HepG2 (cell line): ENCODE measurements around the gene PDE4D. TPM values are rescaled to one million over a fixed set of nuclear protein-coding genes. Genes with fewer than 3 reads are reported as not detected.

Source experiments
- ATAC-seq: fragments of 200-7000 bp; cut with Tn5 transposase; 3 replicates; pipeline ENCODE4 v1.9.1; 2020; ENCODE audit warnings: mild to moderate bottlenecking, moderate library complexity
- BruUV-seq: library from RNA; stranded (reverse); fragments of 400-500 nt; replicated peaks from 2 replicates; lab custom pipeline; 2021; lab: Mats Ljungman, UMichigan
- CTCF ChIA-PET: fragments of 300-600 bp; formaldehyde crosslinking; extraction: SDS; loops from one replicate; lab custom pipeline; 2021; ENCODE audit warnings: low total read pairs, inconsistent platforms, low intra/inter-chr PET ratio; lab: Yijun Ruan, JAX
- POLR2A ChIA-PET: fragments of 350-600 bp; sonication (Branson Sonifier 250); formaldehyde crosslinking; loops from one replicate; lab custom pipeline; 2020; ENCODE audit warnings: antibody characterized with exemption, inconsistent platforms; lab: Yijun Ruan, JAX
- DNase-seq: peaks from one replicate; pipeline ENCODE4 v3.0.0-alpha.2; 2015; ENCODE audit warnings: low spot score
- FAIRE-seq: peaks from 3 replicates; lab custom pipeline; 2011; peaks lifted over from hg19 to GRCh38; lab: Jason Lieb, UNC
- H2AFZ ChIP-seq: one replicate; pipeline ENCODE4 v1.6.1; 2011; ENCODE audit warnings: low read length, inconsistent platforms
- H3K27ac ChIP-seq: fragments of 300-600 bp; 3 replicates; pipeline ENCODE4 v1.8.0; 2011; ENCODE audit warnings: mixed run types, mild to moderate bottlenecking, mixed read lengths, low read length, inconsistent platforms; ENCODE audit not compliant: insufficient read depth; ENCODE audit errors: extremely low read length
- H3K27me3 ChIP-seq, 2 experiments: fragments of 200-600 bp in 1 of 2; 2 replicates in 1 of 2; 3 replicates in 1 of 2; pipeline versions ENCODE4 v1.6.0 to v1.8.0; 2011; ENCODE audit warnings: low read length in 2 of 2, mild to moderate bottlenecking in 2 of 2, moderate library complexity in 2 of 2, inconsistent platforms in 1 of 2; ENCODE audit not compliant: insufficient read depth in 2 of 2, control insufficient read depth in 1 of 2
- H3K36me3 ChIP-seq, 2 experiments: fragments of 200-600 bp in 1 of 2; replicated peaks in 1 of 2; 2 replicates in 1 of 2; 3 replicates in 1 of 2; pipeline versions ENCODE4 v1.5.1 to v1.8.0; 2011; ENCODE audit warnings: low read length in 2 of 2, inconsistent platforms in 1 of 2; ENCODE audit not compliant: insufficient read depth in 2 of 2, control insufficient read depth in 1 of 2
- H3K4me1 ChIP-seq: 2 replicates; pipeline ENCODE4 v1.5.1; 2012; ENCODE audit warnings: low read length, inconsistent platforms; ENCODE audit not compliant: insufficient read depth
- H3K4me2 ChIP-seq: 2 replicates; pipeline ENCODE4 v1.6.0; 2011; ENCODE audit warnings: low read depth, low read length, inconsistent platforms
- H3K4me3 ChIP-seq, 3 experiments: fragments of 200-600 bp in 1 of 3; sonication (generic), shearing (Covaris generic) in 1 of 3; replicated peaks in 1 of 3; 2 replicates each; pipeline ENCODE4 v1.5.1; 2011 to 2016; ENCODE audit warnings: low read length in 3 of 3, inconsistent platforms in 2 of 3, low read depth in 2 of 3, mild to moderate bottlenecking in 2 of 3, control low read depth in 1 of 3, mixed read lengths in 1 of 3; ENCODE audit not compliant: insufficient read depth in 1 of 3
- H3K79me2 ChIP-seq: one replicate; pipeline ENCODE4 v1.6.1; 2011; ENCODE audit warnings: low read length, inconsistent platforms; ENCODE audit not compliant: insufficient read depth
- H3K9ac ChIP-seq: 2 replicates; pipeline ENCODE4 v1.6.0; 2011; ENCODE audit warnings: mild to moderate bottlenecking, low read depth, low read length, inconsistent platforms; ENCODE audit not compliant: insufficient read depth
- H3K9me3 ChIP-seq: 2 replicates; pipeline ENCODE4 v1.5.1; 2012; ENCODE audit warnings: mild to moderate bottlenecking, low read length
- H4K20me1 ChIP-seq: 2 replicates; pipeline ENCODE4 v1.6.0; 2011; ENCODE audit warnings: inconsistent platforms, mild to moderate bottlenecking, low read length, moderate library complexity; ENCODE audit not compliant: insufficient read depth
- ATF4 ChIP-seq, 2 experiments: fragments of 450-650 bp in 1 of 2; sonication (generic) in 1 of 2; formaldehyde crosslinking; IDR thresholded peaks; 2 replicates each; pipeline versions ENCODE4 v1.5.0 to v1.8.0; 2020 to 2022; ENCODE audit warnings: mild to moderate bottlenecking in 1 of 2, missing genetic modification reagents in 1 of 2
- E2F5 ChIP-seq: sonication (generic); formaldehyde crosslinking; conservative IDR thresholded peaks from 2 replicates; pipeline ENCODE4 v1.4.0; 2020; ENCODE audit warnings: missing genetic modification reagents
- ETV6 ChIP-seq: sonication (generic); formaldehyde crosslinking; conservative IDR thresholded peaks from 2 replicates; pipeline ENCODE4 v1.4.0; 2020; ENCODE audit warnings: missing genetic modification reagents
- IKZF1 ChIP-seq: fragments of 450-650 bp; IDR thresholded peaks from 2 replicates; pipeline ENCODE4 v1.7.1; 2016
- IKZF5 ChIP-seq: IDR thresholded peaks from 2 replicates; pipeline ENCODE4 v1.6.1; 2018; ENCODE audit warnings: missing genetic modification reagents, mild to moderate bottlenecking, missing compliant biosample characterization
- KAT7 ChIP-seq: IDR thresholded peaks from 2 replicates; pipeline ENCODE4 v1.6.1; 2018; ENCODE audit warnings: borderline replicate concordance, missing compliant biosample characterization
- SIN3A ChIP-seq: IDR thresholded peaks from 2 replicates; pipeline ENCODE4 v1.6.1; 2011; ENCODE audit warnings: low read depth, mild to moderate bottlenecking, control low read depth, low read length, borderline replicate concordance
- ZBTB1 ChIP-seq: sonication (generic); formaldehyde crosslinking; IDR thresholded peaks from 2 replicates; pipeline ENCODE4 v1.4.0; 2020; ENCODE audit warnings: missing genetic modification reagents, borderline replicate concordance
- ZNF501 ChIP-seq: sonication (generic); formaldehyde crosslinking; IDR thresholded peaks from 2 replicates; pipeline ENCODE4 v1.5.1; 2020; ENCODE audit warnings: mild to moderate bottlenecking, moderate library complexity, missing genetic modification reagents
- ZNF713 ChIP-seq: sonication (generic); formaldehyde crosslinking; IDR thresholded peaks from 2 replicates; pipeline ENCODE4 v1.4.0; 2020; ENCODE audit warnings: mild to moderate bottlenecking, missing genetic modification reagents
- in situ Hi-C: cut with HindIII; loops from 2 replicates; pipeline ENCODE4 v1.10.0; 2017; ENCODE audit warnings: low pct_unique_long_range_greater_than_20kb; ENCODE audit not compliant: extremely low pct_ligation_motif_present
- intact Hi-C: fragments of 100-400 bp; cut with micrococcal nuclease; formaldehyde crosslinking; loops from one replicate; pipeline ENCODE4 v1.10.0; 2022; ENCODE audit not compliant: unreplicated experiment
- polyA plus RNA-seq, 8 experiments: library from polyadenylated mRNA; depleted of rRNA in 3 of 8; stranded (reverse) in 7 of 8; unstranded in 1 of 8; fragments of >200 nt; fragmentation: Illumina TruSeq in 4 of 8; extraction: Trizol in 4 of 8; gene quantifications; 2 replicates each; pipeline versions ENCODE4 v1.2.1 to v1.2.3, GENCODE V29; 2011 to 2016; ENCODE audit warnings: low read depth in 4 of 8, missing spikeins in 1 of 8, mixed read lengths in 1 of 8; ENCODE audit not compliant: insufficient read depth in 1 of 8
- total RNA-seq, 5 experiments: library from RNA; depleted of rRNA; stranded (reverse); fragments of >200 nt; fragmentation: Illumina TruSeq; extraction: Trizol; gene quantifications; 2 replicates each; pipeline ENCODE4 v1.2.3, GENCODE V29; 2016; ENCODE audit warnings: low read depth in 1 of 5
- TF ChIP-seq, protein P1 (sequence below): sonication (generic); formaldehyde crosslinking; IDR thresholded peaks from 2 replicates; pipeline ENCODE4 v1.9.0; 2021; ENCODE audit warnings: missing genetic modification reagents, mild to moderate bottlenecking, borderline replicate concordance
- TF ChIP-seq, protein P2 (sequence below): sonication (generic); formaldehyde crosslinking; IDR thresholded peaks from 2 replicates; pipeline ENCODE4 v1.5.0; 2020; ENCODE audit warnings: missing genetic modification reagents

PDE4D gene
- total and polyA plus RNA-seq, 2 of the 13 experiments (the other 11 are each of a cell fraction or from before 2014, with no cell fraction given): 7.0 to 12.2 TPM

- no peak for DNase-seq
- Histone ChIP-seq H3K36me3 (no peaks in the 10 kb centered on the region), H3K79me2 (no peaks in the 10 kb centered on the region), H3K4me1 (no peaks in the 10 kb centered on the region), H3K9me3 (no peaks in the 10 kb centered on the region), H4K20me1 (no peaks in the 10 kb centered on the region), H3K4me2 (no peak overlapping the region), H3K27me3 (no peaks in the 10 kb centered on the region), H2AFZ (no peak overlapping the region), H3K9ac (no peak overlapping the region), H3K4me3 (no peak overlapping the region), H3K27ac (no peak overlapping the region)
- intact Hi-C loops (no loop called here), in situ Hi-C loops (no loop called here)
- CTCF ChIA-PET: no interaction called here
- no TSS peak for BruUV-seq
- FAIRE-seq: no peak
- POLR2A ChIA-PET: no interaction called here
- no peak for ATAC-seq
- TF ChIP-seq SIN3A (no peak), ZNF713 (CRISPR knock-in tag) (no peak), ZNF501 (no peak), KAT7 (CRISPR knock-in tag) (no peak), ZBTB1 (no peak), IKZF5 (no peak), IKZF1 (no peak), ATF4 (CRISPR knock-in tag; IDR thresholded peaks at IDR 0.05) (no peak), E2F5 (CRISPR knock-in tag) (no peak), ETV6 (CRISPR knock-in tag) (no peak)
- TF ChIP-seq, protein P1, sequence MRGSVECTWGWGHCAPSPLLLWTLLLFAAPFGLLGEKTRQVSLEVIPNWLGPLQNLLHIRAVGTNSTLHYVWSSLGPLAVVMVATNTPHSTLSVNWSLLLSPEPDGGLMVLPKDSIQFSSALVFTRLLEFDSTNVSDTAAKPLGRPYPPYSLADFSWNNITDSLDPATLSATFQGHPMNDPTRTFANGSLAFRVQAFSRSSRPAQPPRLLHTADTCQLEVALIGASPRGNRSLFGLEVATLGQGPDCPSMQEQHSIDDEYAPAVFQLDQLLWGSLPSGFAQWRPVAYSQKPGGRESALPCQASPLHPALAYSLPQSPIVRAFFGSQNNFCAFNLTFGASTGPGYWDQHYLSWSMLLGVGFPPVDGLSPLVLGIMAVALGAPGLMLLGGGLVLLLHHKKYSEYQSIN: no peak
- TF ChIP-seq, protein P2, sequence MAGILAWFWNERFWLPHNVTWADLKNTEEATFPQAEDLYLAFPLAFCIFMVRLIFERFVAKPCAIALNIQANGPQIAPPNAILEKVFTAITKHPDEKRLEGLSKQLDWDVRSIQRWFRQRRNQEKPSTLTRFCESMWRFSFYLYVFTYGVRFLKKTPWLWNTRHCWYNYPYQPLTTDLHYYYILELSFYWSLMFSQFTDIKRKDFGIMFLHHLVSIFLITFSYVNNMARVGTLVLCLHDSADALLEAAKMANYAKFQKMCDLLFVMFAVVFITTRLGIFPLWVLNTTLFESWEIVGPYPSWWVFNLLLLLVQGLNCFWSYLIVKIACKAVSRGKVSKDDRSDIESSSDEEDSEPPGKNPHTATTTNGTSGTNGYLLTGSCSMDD (CRISPR knock-in tag): no peak
Measured at GRCh38 chr5:59732806-59733205, 160.7 kb downstream of the PDE4D start.
